Mesodermal cell (in vitro differentiated cells): ENCODE data around the gene MMP2.

ENCODE experiments used
- H3K27ac ChIP-seq: 2 replicates; pipeline ENCODE4 v1.7.0; 2013; ENCODE audit warnings: mild to moderate bottlenecking, low read depth, low read length, moderate library complexity; ENCODE audit not compliant: severe bottlenecking
- H3K36me3 ChIP-seq: 2 replicates; pipeline ENCODE4 v1.7.1; 2013; ENCODE audit warnings: mild to moderate bottlenecking, low read length, moderate library complexity; ENCODE audit not compliant: control insufficient read depth, insufficient read depth
- H3K4me1 ChIP-seq: one replicate; pipeline ENCODE4 v1.7.1; 2013; ENCODE audit warnings: mild to moderate bottlenecking, low read length; ENCODE audit not compliant: insufficient read depth, control insufficient read depth, poor library complexity, severe bottlenecking
- H3K4me3 ChIP-seq: 2 replicates; pipeline ENCODE4 v1.7.0; 2013; ENCODE audit warnings: low read length, control low read depth, mild to moderate bottlenecking; ENCODE audit not compliant: insufficient read depth, poor library complexity, severe bottlenecking; ENCODE audit errors: extremely low read depth
- H3K9me3 ChIP-seq: 2 replicates; pipeline ENCODE4 v1.7.1; 2013; ENCODE audit warnings: mild to moderate bottlenecking, low read length, moderate library complexity; ENCODE audit not compliant: control insufficient read depth
- WGBS, 2 experiments: methylation state at CpG; one replicate each; pipeline ENCODE4 v1.1.5; 2013; ENCODE audit warnings: missing lambda C conversion rate in 2 of 2; ENCODE audit not compliant: insufficient coverage in 2 of 2; 5-methylcytosine and 5-hydroxymethylcytosine counted together

MMP2 gene

GRCh38 chr16:55513616-55514015, 34.6 kb downstream of the MMP2 start:
- Histone ChIP-seq H3K9me3 (peaks cover 28% of the 10 kb centered on the region), H3K27ac (no peak overlapping the region)
- WGBS, 2 experiments = 76 to 100% methylated on average over 2 to 3 of the region's 5 CpGs

GRCh38 chr16:55515111-55515510, 36.1 kb downstream of the MMP2 start:
- H3K4me1 ChIP-seq = no peaks in the 10 kb centered on the region
- no CpG with 5 or more reads among the region's 1 CpG for WGBS, 2 experiments
- no peak overlapping the region for H3K4me3 ChIP-seq
- H3K36me3 ChIP-seq = peaks cover 15% of the 10 kb centered on the region
- peaks cover 28% of the 10 kb centered on the region for H3K9me3 ChIP-seq
- no peak overlapping the region for H3K27ac ChIP-seq

More at GRCh38 chr16:55513616-55514015, 34.6 kb downstream of the MMP2 start:
- Histone ChIP-seq H3K36me3 (peaks cover 15% of the 10 kb centered on the region), H3K4me1 (no peaks in the 10 kb centered on the region), H3K4me3 (no peak overlapping the region)

DNA sequence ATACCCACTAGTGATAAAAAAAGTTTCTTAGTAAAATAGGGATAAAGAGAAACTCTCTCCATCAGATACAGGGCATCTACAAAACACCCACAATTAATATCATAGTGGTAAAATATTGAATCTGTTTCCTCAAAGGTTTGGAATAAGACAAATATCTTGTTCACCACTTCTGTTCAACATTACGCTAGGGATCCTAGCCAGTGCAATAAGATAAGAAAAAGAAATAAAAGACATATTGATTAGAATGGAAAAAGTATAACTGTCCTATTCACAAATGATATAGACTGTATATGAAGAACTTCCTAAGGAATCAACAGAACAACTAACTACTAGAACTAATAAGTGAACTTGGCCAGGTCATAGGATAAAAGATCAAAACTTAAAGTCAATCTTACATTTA, 42.8 kb downstream of the MMP2 start:
- no peak overlapping the region for H3K27ac ChIP-seq
- H3K36me3 ChIP-seq = no peaks in the 10 kb centered on the region
- WGBS, 2 experiments = no CpG with 5 or more reads among the region's 1 CpG
- peaks cover 4% of the 10 kb centered on the region for H3K9me3 ChIP-seq
- no peaks in the 10 kb centered on the region for H3K4me1 ChIP-seq
- no peak overlapping the region for H3K4me3 ChIP-seq

GRCh38 chr16:55526441-55526840, 47.4 kb downstream of the MMP2 start:
- Histone ChIP-seq H3K27ac (no peak overlapping the region), H3K4me1 (no peaks in the 10 kb centered on the region), H3K9me3 (peaks cover 4% of the 10 kb centered on the region), H3K36me3 (no peaks in the 10 kb centered on the region), H3K4me3 (no peak overlapping the region)
- WGBS, 2 experiments = no CpG with 5 or more reads among the region's 2 CpGs

GRCh38 chr16:55527885-55528284, 48.9 kb downstream of the MMP2 start:
- no peak overlapping the region for H3K27ac ChIP-seq
- no peaks in the 10 kb centered on the region for H3K4me1 ChIP-seq
- no peak overlapping the region for H3K4me3 ChIP-seq
- no peaks in the 10 kb centered on the region for H3K36me3 ChIP-seq
- H3K9me3 ChIP-seq = no peaks in the 10 kb centered on the region

DNA sequence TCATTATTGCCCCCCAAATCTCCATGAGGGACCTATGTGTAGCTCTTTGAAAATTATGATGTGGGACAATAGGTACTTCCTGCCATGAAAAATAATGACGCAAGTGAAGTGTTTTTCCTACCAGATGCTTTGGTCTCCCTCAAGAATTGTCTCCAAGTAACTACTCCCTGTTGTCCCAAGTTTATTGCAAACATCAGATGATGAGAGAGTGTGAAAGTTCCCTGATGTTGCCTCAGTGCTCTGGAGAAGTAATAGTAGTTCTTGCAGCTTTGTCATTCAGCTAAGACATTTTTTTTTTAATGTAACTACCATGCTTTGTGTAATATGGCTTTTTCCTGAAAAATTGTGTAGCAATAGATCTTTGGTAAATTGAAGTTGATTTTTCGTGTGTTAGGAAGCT, 50.0 kb downstream of the MMP2 start:
- Histone ChIP-seq H3K9me3 (no peaks in the 10 kb centered on the region), H3K36me3 (no peaks in the 10 kb centered on the region), H3K4me3 (no peak overlapping the region), H3K4me1 (no peaks in the 10 kb centered on the region), H3K27ac (no peak overlapping the region)
- WGBS, 2 experiments = 80% methylated on average over 1 of the region's 2 CpGs; no CpG with 5 or more reads in 1 of the 2 experiments

- H3K36me3 ChIP-seq = no peaks in the 10 kb centered on the region
- no CpG with 5 or more reads among the region's 1 CpG for WGBS, 2 experiments
- no peak overlapping the region for H3K4me3 ChIP-seq
Measured at GRCh38 chr16:55530316-55530856, 51.4 kb downstream of the MMP2 start.

GRCh38 chr16:55532227-55532626, 53.2 kb downstream of the MMP2 start:
- no peak overlapping the region for H3K4me3 ChIP-seq
- no peaks in the 10 kb centered on the region for H3K9me3 ChIP-seq
- H3K4me1 ChIP-seq = no peaks in the 10 kb centered on the region
- no peak overlapping the region for H3K27ac ChIP-seq
- no CpG with 5 or more reads among the region's 1 CpG for WGBS, 2 experiments
- H3K36me3 ChIP-seq = peaks cover under 1% of the 10 kb centered on the region

More at GRCh38 chr16:55530316-55530856, 51.4 kb downstream of the MMP2 start:
- Histone ChIP-seq H3K27ac (no peak overlapping the region), H3K9me3 (no peaks in the 10 kb centered on the region), H3K4me1 (no peaks in the 10 kb centered on the region)

DNA sequence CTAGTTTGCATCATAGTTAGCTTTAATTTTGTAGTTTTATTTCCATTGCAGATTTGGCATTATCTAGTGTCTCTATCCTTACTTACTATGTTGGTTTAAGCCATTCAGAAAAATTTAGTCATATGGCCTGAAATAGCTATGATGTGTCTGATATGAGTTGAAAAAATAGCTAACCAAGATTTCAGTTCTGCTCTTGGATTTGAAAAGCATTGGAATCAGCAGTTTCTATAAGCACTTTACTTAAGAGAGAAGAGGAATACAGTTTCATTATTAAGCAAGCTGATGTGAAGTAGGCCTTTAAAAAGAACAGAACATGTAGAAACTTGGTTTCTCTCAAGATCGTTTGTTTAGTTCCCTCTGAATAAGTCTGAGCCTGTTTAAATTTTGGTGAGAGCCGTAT, 55.8 kb downstream of the MMP2 start:
- WGBS, 2 experiments = 79 to 100% methylated on average over 1 to 2 of the region's 2 CpGs
- Histone ChIP-seq H3K9me3 (no peaks in the 10 kb centered on the region), H3K27ac (no peak overlapping the region), H3K4me3 (no peak overlapping the region), H3K36me3 (peaks cover 4% of the 10 kb centered on the region), H3K4me1 (no peaks in the 10 kb centered on the region)

GRCh38 chr16:55539049-55539448, 60.1 kb downstream of the MMP2 start:
- no CpG with 5 or more reads among the region's 5 CpGs for WGBS, 2 experiments
- H3K27ac ChIP-seq = no peak overlapping the region
- no peak overlapping the region for H3K4me3 ChIP-seq
- peaks cover 5% of the 10 kb centered on the region for H3K4me1 ChIP-seq
- no peaks in the 10 kb centered on the region for H3K9me3 ChIP-seq
- peaks cover 4% of the 10 kb centered on the region for H3K36me3 ChIP-seq

DNA sequence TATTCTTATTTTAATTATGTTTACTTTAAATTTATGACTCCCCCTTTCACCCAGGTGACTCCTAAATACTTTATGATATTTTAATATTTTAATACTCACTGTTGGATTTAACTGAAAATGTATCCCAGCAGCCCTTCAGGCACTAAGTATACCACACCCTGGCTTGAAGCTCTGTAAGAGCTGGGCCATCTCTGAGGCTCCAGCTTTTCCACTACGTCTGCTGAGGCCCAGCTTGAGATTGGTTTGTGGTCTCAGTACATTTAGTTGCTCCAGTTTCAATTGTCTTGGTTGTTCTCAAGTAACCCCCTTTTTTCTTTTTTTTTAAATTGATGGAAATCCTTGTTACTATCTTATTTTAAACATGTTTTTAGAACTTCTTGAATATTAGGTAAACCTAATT, 60.5 kb downstream of the MMP2 start:
- Histone ChIP-seq H3K4me1 (peaks cover 5% of the 10 kb centered on the region), H3K36me3 (peaks cover 4% of the 10 kb centered on the region), H3K27ac (no peak overlapping the region), H3K9me3 (no peaks in the 10 kb centered on the region), H3K4me3 (no peak overlapping the region)
- WGBS, 2 experiments = 86% methylated on average over 1 of the region's 1 CpG; no CpG with 5 or more reads in 1 of the 2 experiments
